Muscle layer of colon (tissue), 2 donors: Measurements from ENCODE around the gene NSUN4.

ENCODE experiments used
- H3K27ac ChIP-seq: one replicate; pipeline ENCODE4 v1.7.0; 2013; ENCODE audit warnings: low read depth, mild to moderate bottlenecking, low read length, moderate library complexity
- H3K27me3 ChIP-seq, 2 donors: one replicate each; pipeline ENCODE4 v1.7.0; 2013; ENCODE audit warnings: low read length in 2 of 2, mild to moderate bottlenecking in 2 of 2; ENCODE audit not compliant: insufficient read depth in 2 of 2, control insufficient read depth in 1 of 2
- H3K36me3 ChIP-seq: one replicate; pipeline ENCODE4 v1.7.0; 2013; ENCODE audit warnings: mild to moderate bottlenecking, low read length; ENCODE audit not compliant: insufficient read depth
- H3K4me1 ChIP-seq: one replicate; pipeline ENCODE4 v1.7.0; 2013; ENCODE audit warnings: mild to moderate bottlenecking, low read length; ENCODE audit not compliant: insufficient read depth
- H3K4me3 ChIP-seq, 2 donors: one replicate each; pipeline ENCODE4 v1.7.0; 2013; ENCODE audit warnings: low read length in 2 of 2, low read depth in 1 of 2, mild to moderate bottlenecking in 1 of 2, moderate library complexity in 1 of 2
- H3K9ac ChIP-seq: one replicate; pipeline ENCODE4 v1.7.0; 2013; ENCODE audit warnings: low read length
- H3K9me3 ChIP-seq: one replicate; pipeline ENCODE4 v1.7.0; 2013; ENCODE audit warnings: mild to moderate bottlenecking, low read length
- donor health status: abdominal sarcoma.
- donor health status: Adenocarcinoma of cecum.

Gene NSUN4

DNA sequence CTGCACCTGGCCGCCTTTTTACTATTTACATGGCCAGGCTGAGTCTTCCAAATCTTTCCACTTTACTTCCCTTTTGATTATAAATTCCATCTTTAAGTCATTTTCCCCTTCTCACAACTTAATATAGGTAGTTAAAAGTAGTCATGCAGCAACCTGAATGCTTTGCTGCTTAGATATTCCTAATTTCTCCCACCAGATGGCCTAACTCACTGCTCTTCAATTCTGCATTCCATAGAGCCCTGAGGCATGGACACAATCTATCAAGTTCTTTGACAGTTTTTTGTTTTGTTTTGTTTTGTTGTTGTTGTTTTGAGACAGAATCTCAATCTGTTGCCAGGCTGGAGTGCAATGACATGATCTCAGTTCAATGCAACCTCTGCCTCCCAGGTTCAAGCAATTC lies 31.8 kb downstream of the NSUN4 start:
- H3K9ac ChIP-seq = no peak overlapping the region
- H3K27ac ChIP-seq = no peak overlapping the region
- H3K4me1 ChIP-seq = no peaks in the 10 kb centered on the region
- H3K9me3 ChIP-seq = no peaks in the 10 kb centered on the region
- H3K4me3 ChIP-seq = no peak overlapping the region
- peaks cover 10% of the 10 kb centered on the region for H3K36me3 ChIP-seq
- no peaks in the 10 kb centered on the region for H3K27me3 ChIP-seq

- Histone ChIP-seq H3K36me3 (no peaks in the 10 kb centered on the region), H3K9ac (no peak overlapping the region), H3K9me3 (no peaks in the 10 kb centered on the region), H3K27ac (no peak overlapping the region), H3K4me3 (no peak overlapping the region), H3K4me1 (no peaks in the 10 kb centered on the region), H3K27me3 (no peaks in the 10 kb centered on the region)
Observed at GRCh38 chr1:46379996-46380395, 39.4 kb downstream of the NSUN4 start.

- no peak overlapping the region for H3K4me3 ChIP-seq
- no peaks in the 10 kb centered on the region for H3K27me3 ChIP-seq
- H3K9me3 ChIP-seq = no peaks in the 10 kb centered on the region
- no peak overlapping the region for H3K27ac ChIP-seq
- no peaks in the 10 kb centered on the region for H3K36me3 ChIP-seq
- H3K4me1 ChIP-seq = no peaks in the 10 kb centered on the region
- H3K9ac ChIP-seq = no peak overlapping the region
Observed at GRCh38 chr1:46380508-46380907, 39.9 kb downstream of the NSUN4 start.

GRCh38 chr1:46393510-46393909 lies 52.9 kb downstream of the NSUN4 start:
- no peak overlapping the region for H3K9ac ChIP-seq
- peaks cover 12% of the 10 kb centered on the region for H3K4me1 ChIP-seq
- H3K9me3 ChIP-seq = no peaks in the 10 kb centered on the region
- H3K4me3 ChIP-seq = peak overlapping the region in 1 of 2 donors; percentile 85
- no peak overlapping the region for H3K27ac ChIP-seq
- H3K36me3 ChIP-seq = no peaks in the 10 kb centered on the region
- H3K27me3 ChIP-seq = no peaks in the 10 kb centered on the region

- peak within 1 kb of the TSS; percentile 55 to 85 for H3K4me3 ChIP-seq
- H3K4me1 ChIP-seq = peaks cover 12% of the 10 kb centered on the region
- H3K36me3 ChIP-seq = no peaks in the 10 kb centered on the region
- H3K9me3 ChIP-seq = no peaks in the 10 kb centered on the region
- no peak within 1 kb of the TSS for H3K27ac ChIP-seq
- no peaks in the 10 kb centered on the region for H3K27me3 ChIP-seq
- H3K9ac ChIP-seq = no peak within 1 kb of the TSS
Observed at GRCh38 chr1:46394108-46394871, 53.7 kb downstream of the NSUN4 start, which contains the start of gene FAAH. Gene FAAH (plus strand): TSS chr1:46394317. CDS start chr1:46394349, 32 bp downstream.

- Histone ChIP-seq H3K36me3 (no peaks in the 10 kb centered on the region), H3K9ac (no peak overlapping the region), H3K4me3 (peak overlapping the region; percentile 55 to 85), H3K9me3 (no peaks in the 10 kb centered on the region), H3K4me1 (peaks cover 12% of the 10 kb centered on the region), H3K27ac (no peak overlapping the region), H3K27me3 (no peaks in the 10 kb centered on the region)
Observed at GRCh38 chr1:46394872-46395465, 54.4 kb downstream of the NSUN4 start.

DNA sequence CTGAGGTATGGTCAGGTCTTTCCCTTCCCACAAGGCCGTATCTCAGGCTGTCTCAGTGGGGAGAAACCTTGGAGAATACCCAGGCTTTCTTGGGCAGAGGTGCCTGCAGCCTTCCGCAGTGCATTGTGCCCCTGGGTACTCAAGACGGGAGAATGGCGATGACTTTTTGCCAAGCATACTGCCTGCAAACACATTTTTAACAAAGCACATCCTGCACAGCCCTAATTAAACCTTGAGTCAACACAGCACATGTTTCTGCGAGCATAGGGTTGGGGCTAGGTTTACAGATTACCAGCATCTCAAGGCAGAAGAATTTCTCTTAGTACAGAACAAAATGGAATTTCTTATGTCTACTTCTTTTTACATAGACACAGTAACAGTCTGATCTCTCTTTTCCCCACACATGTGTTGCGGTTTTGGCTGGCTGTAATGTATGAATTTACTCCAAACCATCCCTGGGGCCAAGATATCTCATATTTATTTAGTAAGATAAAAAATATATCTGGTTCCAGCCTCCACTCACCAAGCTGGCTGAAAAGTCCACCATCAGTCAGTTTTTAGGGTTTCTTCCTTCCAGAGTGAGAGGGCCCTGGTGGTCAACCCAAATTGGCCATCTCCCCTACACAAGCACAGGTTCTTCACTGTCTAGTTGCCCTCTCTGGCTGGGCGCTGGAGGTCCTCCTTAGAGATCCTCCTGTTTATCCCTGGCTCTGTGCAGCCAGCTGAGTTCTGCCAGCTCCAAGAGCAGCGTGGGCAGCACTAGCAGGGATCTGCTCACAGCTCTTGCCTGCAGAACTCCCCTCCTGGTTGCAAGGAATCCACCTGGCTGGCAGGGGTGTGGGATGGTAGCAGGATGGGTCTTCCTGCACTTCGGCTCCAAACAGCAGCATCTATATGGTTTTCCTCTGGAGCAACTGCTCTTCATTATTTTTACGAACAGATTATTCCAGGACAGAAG lies 56.1 kb downstream of the NSUN4 start:
- Histone ChIP-seq H3K4me1 (peaks cover 12% of the 10 kb centered on the region), H3K27me3 (no peaks in the 10 kb centered on the region), H3K4me3 (no peak overlapping the region), H3K27ac (no peak overlapping the region), H3K9me3 (no peaks in the 10 kb centered on the region), H3K36me3 (no peaks in the 10 kb centered on the region), H3K9ac (no peak overlapping the region)

- Histone ChIP-seq H3K9ac (no peak overlapping the region), H3K9me3 (no peaks in the 10 kb centered on the region), H3K27me3 (no peaks in the 10 kb centered on the region), H3K36me3 (no peaks in the 10 kb centered on the region), H3K4me1 (peaks cover 17% of the 10 kb centered on the region), H3K4me3 (no peak overlapping the region), H3K27ac (no peak overlapping the region)
Observed at GRCh38 chr1:46399307-46399706, 58.7 kb downstream of the NSUN4 start.

GRCh38 chr1:46400421-46400820 lies 59.8 kb downstream of the NSUN4 start:
- no peaks in the 10 kb centered on the region for H3K9me3 ChIP-seq
- no peak overlapping the region for H3K9ac ChIP-seq
- H3K36me3 ChIP-seq = no peaks in the 10 kb centered on the region
- no peak overlapping the region for H3K4me3 ChIP-seq
- peaks cover 8% of the 10 kb centered on the region for H3K4me1 ChIP-seq
- no peak overlapping the region for H3K27ac ChIP-seq
- H3K27me3 ChIP-seq = no peaks in the 10 kb centered on the region

DNA sequence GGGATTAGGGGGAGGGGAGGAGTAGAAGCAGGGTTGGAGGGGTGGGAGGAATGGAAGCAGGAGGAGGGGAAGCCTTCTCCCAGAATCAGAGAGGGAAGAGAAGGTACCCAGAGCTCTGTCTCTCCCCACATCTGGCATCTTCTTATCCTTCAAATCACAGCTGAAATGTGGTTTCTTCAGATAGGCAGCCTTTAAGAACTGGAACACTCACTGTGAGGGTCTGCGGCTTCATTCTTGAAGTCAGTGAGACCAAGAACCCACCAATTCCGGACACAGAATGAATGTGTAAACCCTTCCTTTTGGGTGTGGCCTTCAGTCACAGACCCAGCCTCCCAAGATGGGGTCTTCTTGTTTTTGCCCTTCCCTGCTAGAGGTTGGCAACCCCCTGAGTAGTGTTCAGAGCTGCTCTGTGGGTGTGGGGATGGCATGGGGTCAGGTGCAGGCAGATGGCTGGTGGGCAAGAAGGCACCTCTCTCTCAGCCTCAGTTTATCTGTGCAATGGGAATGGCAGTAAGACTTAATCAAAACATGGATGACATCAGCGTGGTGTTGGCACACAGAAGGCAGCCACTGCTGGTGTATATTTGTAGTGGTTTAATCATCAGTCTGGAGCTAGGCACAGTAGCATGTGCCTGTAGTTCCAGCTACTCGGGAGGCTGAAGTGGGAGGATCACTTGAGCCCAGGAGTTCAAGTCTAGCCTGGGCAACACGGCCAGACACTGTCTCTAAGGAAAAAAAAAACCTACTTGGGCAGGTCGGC lies 60.7 kb downstream of the NSUN4 start:
- Histone ChIP-seq H3K27ac (no peak overlapping the region), H3K27me3 (no peaks in the 10 kb centered on the region), H3K9ac (no peak overlapping the region), H3K4me3 (no peak overlapping the region), H3K4me1 (peaks cover 11% of the 10 kb centered on the region), H3K9me3 (no peaks in the 10 kb centered on the region), H3K36me3 (no peaks in the 10 kb centered on the region)
